KMS-11 (cell line): ENCODE results near the gene SH3GL3.

Source experiments
- H2AFZ ChIP-seq: fragments of 200-600 bp; sonication (generic); 2 replicates; pipeline ENCODE4 v1.6.1; 2016; ENCODE audit warnings: antibody characterized with exemption, mixed run types, low read depth
- H3K27ac ChIP-seq: fragments of 200-600 bp; sonication (generic); 2 replicates; pipeline ENCODE4 v1.6.1; 2016; ENCODE audit warnings: mild to moderate bottlenecking, mixed run types
- H3K27me3 ChIP-seq: fragments of 200-600 bp; sonication (generic); 2 replicates; pipeline ENCODE4 v1.6.1; 2017; ENCODE audit warnings: mild to moderate bottlenecking, low read depth, mixed run types, moderate library complexity; ENCODE audit not compliant: insufficient read depth
- H3K36me3 ChIP-seq: fragments of 200-600 bp; sonication (generic); 2 replicates; pipeline ENCODE4 v1.6.1; 2017; ENCODE audit warnings: mild to moderate bottlenecking, mixed run types; ENCODE audit not compliant: insufficient read depth
- H3K4me1 ChIP-seq: fragments of 200-600 bp; sonication (generic); 2 replicates; pipeline ENCODE4 v1.6.1; 2016; ENCODE audit warnings: mild to moderate bottlenecking, low read depth, mixed run types; ENCODE audit not compliant: poor library complexity, severe bottlenecking
- H3K4me2 ChIP-seq: fragments of 200-600 bp; sonication (generic); 2 replicates; pipeline ENCODE4 v1.7.0; 2016; ENCODE audit warnings: mild to moderate bottlenecking, mixed run types
- H3K4me3 ChIP-seq: fragments of 200-600 bp; sonication (generic); IDR thresholded peaks from 2 replicates; pipeline ENCODE4 v1.6.1; 2017; ENCODE audit warnings: low read depth, low read length, mixed read lengths; ENCODE audit not compliant: insufficient read depth
- H3K79me2 ChIP-seq: fragments of 200-600 bp; sonication (generic); 2 replicates; pipeline ENCODE4 v1.6.1; 2016; ENCODE audit warnings: low read depth, mixed run types; ENCODE audit not compliant: insufficient read depth
- H3K9ac ChIP-seq: fragments of 200-600 bp; sonication (generic); 2 replicates; pipeline ENCODE4 v1.6.1; 2016; ENCODE audit warnings: mild to moderate bottlenecking, mixed run types
- H4K20me1 ChIP-seq: fragments of 200-600 bp; sonication (generic); 2 replicates; pipeline ENCODE4 v1.6.1; 2016; ENCODE audit warnings: mild to moderate bottlenecking, mixed run types; ENCODE audit not compliant: insufficient read depth
- CTCF ChIP-seq: fragments of 200-600 bp; sonication (generic); conservative IDR thresholded peaks from 2 replicates; pipeline ENCODE4 v1.6.1; 2017; ENCODE audit warnings: low read depth, mild to moderate bottlenecking, antibody characterized with exemption, low read length, moderate library complexity, mixed read lengths

SH3GL3 gene

GRCh38 chr15:83631534-83631933 is 184.4 kb downstream of the SH3GL3 start:
- H3K36me3 ChIP-seq, result no peaks in the 10 kb centered on the region
- H3K4me2 ChIP-seq, result no peak overlapping the region
- no peak for TF ChIP-seq CTCF
- no peak overlapping the region for H3K9ac ChIP-seq
- no peaks in the 10 kb centered on the region for H3K4me1 ChIP-seq
- no peaks in the 10 kb centered on the region for H3K27me3 ChIP-seq
- H2AFZ ChIP-seq, result no peak overlapping the region
- H3K4me3 ChIP-seq, result no peak overlapping the region
- H3K79me2 ChIP-seq, result no peaks in the 10 kb centered on the region
- no peak overlapping the region for H3K27ac ChIP-seq
- no peaks in the 10 kb centered on the region for H4K20me1 ChIP-seq

- no peak overlapping the region for H3K4me2 ChIP-seq
- no peak overlapping the region for H3K9ac ChIP-seq
- no peaks in the 10 kb centered on the region for H3K27me3 ChIP-seq
- H3K4me1 ChIP-seq, result no peaks in the 10 kb centered on the region
- H2AFZ ChIP-seq, result no peak overlapping the region
- no peak for TF ChIP-seq CTCF
- no peaks in the 10 kb centered on the region for H4K20me1 ChIP-seq
- H3K79me2 ChIP-seq, result no peaks in the 10 kb centered on the region
- no peak overlapping the region for H3K27ac ChIP-seq
- H3K36me3 ChIP-seq, result no peaks in the 10 kb centered on the region
- no peak overlapping the region for H3K4me3 ChIP-seq
These were observed 196.1 kb downstream of the SH3GL3 start for GRCh38 chr15:83643201-83643600.

DNA sequence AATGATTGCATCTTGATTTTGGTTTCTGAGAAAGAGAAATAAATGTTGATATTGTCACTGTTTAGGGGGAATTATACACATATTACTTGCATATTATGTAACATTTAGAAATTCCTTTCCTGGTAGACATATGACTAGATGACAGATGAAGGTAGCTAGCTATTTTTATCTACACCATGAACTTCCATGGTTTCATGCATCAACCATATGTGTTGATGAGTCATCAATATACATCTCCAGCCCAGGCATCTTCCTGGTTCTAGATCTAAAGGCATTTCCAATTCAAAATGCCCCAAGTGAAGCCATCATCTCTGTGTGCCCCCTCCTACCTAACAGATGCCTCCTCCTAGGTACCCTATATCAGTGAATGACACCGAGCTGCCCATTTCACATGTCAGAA is 197.3 kb downstream of the SH3GL3 start:
- no peaks in the 10 kb centered on the region for H3K27me3 ChIP-seq
- H3K79me2 ChIP-seq, result no peaks in the 10 kb centered on the region
- H3K36me3 ChIP-seq, result no peaks in the 10 kb centered on the region
- no peak overlapping the region for H3K4me3 ChIP-seq
- H3K4me2 ChIP-seq, result no peak overlapping the region
- no peak overlapping the region for H2AFZ ChIP-seq
- H3K4me1 ChIP-seq, result no peaks in the 10 kb centered on the region
- no peaks in the 10 kb centered on the region for H4K20me1 ChIP-seq
- no peak for TF ChIP-seq CTCF
- H3K9ac ChIP-seq, result no peak overlapping the region
- H3K27ac ChIP-seq, result no peak overlapping the region

DNA sequence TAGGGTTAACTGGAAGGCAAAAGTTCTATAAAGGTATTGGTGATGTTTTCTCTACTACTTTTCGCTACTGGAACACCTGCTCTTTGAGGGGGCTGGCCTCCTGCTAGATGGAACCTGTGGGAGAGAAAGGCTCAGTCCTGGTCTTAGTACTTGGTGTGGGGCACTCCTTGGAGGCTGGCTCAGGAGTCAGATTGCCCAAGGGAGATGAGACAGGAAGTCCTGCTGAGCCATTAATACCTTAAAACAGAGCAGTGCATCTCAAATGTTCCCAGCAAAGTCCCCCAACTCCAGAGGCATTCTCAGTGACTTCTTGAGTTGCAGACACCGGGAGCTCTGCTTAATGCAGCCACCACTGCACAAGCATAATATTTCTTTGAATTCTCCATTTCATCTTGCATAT is 203.7 kb downstream of the SH3GL3 start:
- no peak overlapping the region for H3K4me2 ChIP-seq
- no peak for TF ChIP-seq CTCF
- H3K4me1 ChIP-seq, result no peaks in the 10 kb centered on the region

GRCh38 chr15:83651541-83651940 is 204.4 kb downstream of the SH3GL3 start:
- Histone ChIP-seq H2AFZ (no peak overlapping the region), H3K4me1 (no peaks in the 10 kb centered on the region), H3K9ac (no peak overlapping the region), H3K4me3 (no peak overlapping the region), H3K36me3 (no peaks in the 10 kb centered on the region), H3K4me2 (no peak overlapping the region), H3K79me2 (no peaks in the 10 kb centered on the region), H3K27ac (no peak overlapping the region), H4K20me1 (no peaks in the 10 kb centered on the region), H3K27me3 (no peaks in the 10 kb centered on the region)
- no peak for TF ChIP-seq CTCF

More for the DNA sequence above, 203.7 kb downstream of the SH3GL3 start:
- Histone ChIP-seq H3K79me2 (no peaks in the 10 kb centered on the region), H4K20me1 (no peaks in the 10 kb centered on the region), H3K36me3 (no peaks in the 10 kb centered on the region), H3K4me3 (no peak overlapping the region), H3K27ac (no peak overlapping the region), H3K9ac (no peak overlapping the region), H3K27me3 (no peaks in the 10 kb centered on the region), H2AFZ (no peak overlapping the region)
